Measurements from ENCODE around the gene ZDHHC11B.
"Not testable (repeated sequence)": the region's sequence is repeated elsewhere in the genome, so short reads cannot be mapped to it uniquely, and the experiment has no call there.

GRCh38 chr5:762996-763395, 21.5 kb downstream of the ZDHHC11B start:
- not testable (repeated sequence) for TF ChIP-seq POLR2A, CTCF (IDR thresholded peaks at IDR 0.05)
